ENCODE measurements around the gene HBD. TPM values are rescaled to one million over a fixed set of nuclear protein-coding genes. Genes with fewer than 3 reads are reported as not detected.

Gene HBD
- total RNA-seq, 1 donor from 2014 or later: not detected

GRCh38 chr11:5197536-5197935 lies 36.7 kb downstream of the HBD start:
- Mint-ChIP-seq H3K4me3 (no peak overlapping the region), H3K27me3 (ENCODE audit: low read depth) (no peaks in the 10 kb centered on the region), H3K9me3 (no peaks in the 10 kb centered on the region), H3K36me3 (ENCODE audit: low read depth) (no peaks in the 10 kb centered on the region), H3K4me1 (peaks cover 14% of the 10 kb centered on the region), H3K27ac (ENCODE audit: unreplicated experiment) (no peak overlapping the region)
- TF ChIP-seq CTCF (conservative IDR thresholded peaks at IDR 0.05): no peak
- DNase-seq (ENCODE audit: low read depth, low spot score): no peak

DNA sequence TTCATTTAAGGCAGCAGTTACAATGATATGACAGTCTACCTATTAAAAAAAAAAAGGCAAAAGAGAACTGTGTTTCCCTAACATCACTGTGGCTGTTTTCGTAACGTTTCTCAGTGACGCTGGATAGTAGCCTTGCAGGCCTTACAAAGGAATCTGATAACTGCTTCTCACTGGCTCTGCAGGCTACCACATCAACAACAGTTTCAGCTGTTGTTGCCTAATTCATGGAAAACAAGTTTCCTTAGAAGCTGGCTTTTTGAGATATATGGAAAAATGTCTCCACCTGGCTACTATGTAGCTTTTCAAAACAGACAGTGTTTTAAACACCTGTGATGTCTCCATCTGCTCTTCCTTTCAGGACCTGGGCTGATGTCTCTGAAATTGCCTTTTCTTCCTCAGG lies 37.6 kb downstream of the HBD start:
- Mint-ChIP-seq H3K27ac (ENCODE audit: unreplicated experiment) (no peak overlapping the region), H3K27me3 (ENCODE audit: low read depth) (no peaks in the 10 kb centered on the region), H3K36me3 (ENCODE audit: low read depth) (no peaks in the 10 kb centered on the region), H3K4me1 (peaks cover 12% of the 10 kb centered on the region), H3K4me3 (no peak overlapping the region), H3K9me3 (no peaks in the 10 kb centered on the region)
- TF ChIP-seq CTCF (conservative IDR thresholded peaks at IDR 0.05): no peak
- no peak for DNase-seq (ENCODE audit: low read depth, low spot score)

DNA sequence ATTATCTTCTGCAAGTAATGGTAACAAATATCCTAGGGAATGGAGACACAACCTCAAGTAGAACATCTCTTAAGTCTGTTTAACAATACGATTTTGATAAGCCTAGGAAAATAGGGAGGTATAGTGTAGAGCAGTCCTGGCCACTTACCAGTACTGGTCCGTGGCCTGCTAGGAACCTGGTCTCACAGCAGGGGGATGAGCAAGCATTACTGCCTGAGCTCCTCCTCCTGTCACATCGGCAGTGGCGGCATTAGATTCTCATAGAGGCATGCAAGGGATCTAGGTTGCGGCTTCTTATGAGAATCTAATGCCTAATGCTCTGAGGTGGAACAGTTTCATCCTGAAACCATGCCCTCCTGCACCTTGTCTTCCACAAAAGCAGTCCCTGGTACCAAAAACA lies 38.2 kb downstream of the HBD start:
- Mint-ChIP-seq H3K4me3 (no peak overlapping the region), H3K4me1 (peaks cover 6% of the 10 kb centered on the region), H3K36me3 (ENCODE audit: low read depth) (no peaks in the 10 kb centered on the region), H3K27me3 (ENCODE audit: low read depth) (no peaks in the 10 kb centered on the region), H3K27ac (ENCODE audit: unreplicated experiment) (no peak overlapping the region), H3K9me3 (no peaks in the 10 kb centered on the region)
- TF ChIP-seq CTCF (conservative IDR thresholded peaks at IDR 0.05): no peak
- DNase-seq (ENCODE audit: low read depth, low spot score): no peak

DNA sequence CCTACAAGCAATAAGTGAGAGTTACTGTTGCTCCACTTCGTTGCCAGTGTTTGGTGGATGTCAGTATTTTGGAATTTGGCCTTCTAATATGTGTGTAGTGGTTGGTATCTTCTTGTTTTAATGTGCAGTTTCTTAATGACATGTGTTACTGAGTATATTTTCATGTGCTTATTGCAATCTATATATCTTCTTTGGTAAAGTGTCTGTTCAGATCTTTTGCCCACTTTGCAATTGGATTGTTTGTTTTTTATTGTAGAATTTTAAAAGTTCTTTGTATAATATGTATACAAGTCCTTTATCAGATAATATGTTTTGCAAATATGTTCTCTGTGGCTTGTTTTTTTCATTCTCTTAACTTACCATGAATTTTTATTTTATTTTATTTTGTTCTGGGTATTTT lies 41.5 kb downstream of the HBD start:
- no peak for TF ChIP-seq CTCF (conservative IDR thresholded peaks at IDR 0.05)
- H3K27me3 Mint-ChIP-seq (ENCODE audit: low read depth): no peaks in the 10 kb centered on the region
- H3K4me1 Mint-ChIP-seq: no peaks in the 10 kb centered on the region
- H3K36me3 Mint-ChIP-seq (ENCODE audit: low read depth): no peaks in the 10 kb centered on the region
- no peaks in the 10 kb centered on the region for H3K9me3 Mint-ChIP-seq
- DNase-seq (ENCODE audit: low read depth, low spot score): no peak
- H3K27ac Mint-ChIP-seq (ENCODE audit: unreplicated experiment): no peak overlapping the region
- no peak overlapping the region for H3K4me3 Mint-ChIP-seq

GRCh38 chr11:5188201-5188600 lies 46.1 kb downstream of the HBD start:
- Mint-ChIP-seq H3K27ac (ENCODE audit: unreplicated experiment) (no peak overlapping the region), H3K4me1 (no peaks in the 10 kb centered on the region), H3K27me3 (ENCODE audit: low read depth) (no peaks in the 10 kb centered on the region), H3K4me3 (no peak overlapping the region), H3K36me3 (ENCODE audit: low read depth) (no peaks in the 10 kb centered on the region), H3K9me3 (no peaks in the 10 kb centered on the region)
- DNase-seq (ENCODE audit: low read depth, low spot score): no peak
- TF ChIP-seq CTCF (conservative IDR thresholded peaks at IDR 0.05): no peak

Other genes starting within 250 kb of the HBD start
- gene OR51L1, start 239.6 kb downstream of the HBD start, total RNA-seq: not detected in 2 replicates
- gene OR52J3, start 188.0 kb downstream of the HBD start, total RNA-seq: not detected in 2 replicates
- gene OR52E2, start 174.9 kb downstream of the HBD start, total RNA-seq: not detected in 2 replicates
- gene OR52E1, start 164.9 kb downstream of the HBD start, total RNA-seq: not detected in 2 replicates
- gene OR52A5, start 96.1 kb downstream of the HBD start, total RNA-seq: not detected in 2 replicates
- not detected in 2 replicates for gene OR52A1, start 79.7 kb downstream of the HBD start, total RNA-seq
- not detected in 2 replicates for gene OR51V1, start 33.8 kb downstream of the HBD start, total RNA-seq
- not detected in 2 replicates for gene HBB, start 7.4 kb downstream of the HBD start, total RNA-seq
- not detected in 2 replicates for gene HBG1, start 15.4 kb upstream of the HBD start, total RNA-seq
- not detected in 2 replicates for gene HBG2, start 20.3 kb upstream of the HBD start, total RNA-seq
- gene HBE1, start 35.5 kb upstream of the HBD start, total RNA-seq: 0.45 and 0.56 TPM in 2 replicates
- gene OR51B4, start 67.5 kb upstream of the HBD start, total RNA-seq: not detected in 2 replicates
- not detected in 2 replicates for gene OR51B2, start 89.8 kb upstream of the HBD start, total RNA-seq
- gene OR51B5, start 109.0 kb upstream of the HBD start, total RNA-seq: 0.21 TPM in 1 of 2 replicates, not detected in the other
- gene OR51B6, start 117.0 kb upstream of the HBD start, total RNA-seq: not detected in 2 replicates
- gene OR51M1, start 149.3 kb upstream of the HBD start, total RNA-seq: not detected in 2 replicates
- not detected in 2 replicates for gene OR51Q1, start 187.6 kb upstream of the HBD start, total RNA-seq
- not detected in 2 replicates for gene OR51I1, start 207.0 kb upstream of the HBD start, total RNA-seq
- not detected in 2 replicates for gene OR51I2, start 214.8 kb upstream of the HBD start, total RNA-seq